HepG2 (cell line): ENCODE results near the gene LAMC1. TPM values are rescaled to one million over a fixed set of nuclear protein-coding genes. Genes with fewer than 3 reads are reported as not detected.

Source experiments
- CEBPG ChIP-seq: IDR thresholded peaks from 2 replicates; pipeline ENCODE4 v1.6.1; 2016
- EP300 ChIP-seq, 3 experiments: sonication (generic) in 1 of 3; formaldehyde crosslinking in 1 of 3; IDR thresholded peaks; 2 replicates each; pipeline versions ENCODE4 v1.5.1 to v1.6.1; 2011 to 2020; ENCODE audit warnings: low read depth in 2 of 3, low read length in 2 of 3, borderline replicate concordance in 1 of 3, improper control_type of control experiment in 1 of 3, mild to moderate bottlenecking in 1 of 3, missing genetic modification reagents in 1 of 3, moderate library complexity in 1 of 3
- FOSL2 ChIP-seq: sonication (generic); formaldehyde crosslinking; IDR thresholded peaks from 2 replicates; pipeline ENCODE4 v1.4.0; 2020; ENCODE audit warnings: missing genetic modification reagents
- GATA4 ChIP-seq: sonication (generic); IDR thresholded peaks from 2 replicates; pipeline ENCODE4 v1.6.1; 2016; ENCODE audit warnings: antibody characterized with exemption, low read depth, borderline replicate concordance
- KDM6A ChIP-seq: IDR thresholded peaks from 2 replicates; pipeline ENCODE4 v1.6.1; 2016; ENCODE audit warnings: low read depth
- LCORL ChIP-seq, 2 experiments: fragments of 450-650 bp in 1 of 2; sonication (generic) in 1 of 2; formaldehyde crosslinking in 1 of 2; IDR thresholded peaks; 2 replicates each; pipeline versions ENCODE4 v1.5.0 to v1.6.1; 2017 to 2020; ENCODE audit warnings: antibody characterized with exemption in 1 of 2, missing genetic modification reagents in 1 of 2
- MIXL1 ChIP-seq: IDR thresholded peaks from 2 replicates; pipeline ENCODE4 v1.6.1; 2016
- NCOR1 ChIP-seq: fragments of 200-600 bp; sonication (generic); IDR thresholded peaks from 2 replicates; pipeline ENCODE4 v1.7.0; 2017; ENCODE audit warnings: antibody characterized with exemption, low read length, borderline replicate concordance
- SNAPC2 ChIP-seq: sonication (generic); formaldehyde crosslinking; IDR thresholded peaks from 2 replicates; pipeline ENCODE4 v1.8.1; 2022; ENCODE audit warnings: mild to moderate bottlenecking, missing genetic modification reagents
- SOX5 ChIP-seq: IDR thresholded peaks from 2 replicates; pipeline ENCODE4 v1.6.1; 2016; ENCODE audit warnings: borderline replicate concordance
- ZNF136 ChIP-seq: sonication (generic); formaldehyde crosslinking; IDR thresholded peaks from 2 replicates; pipeline ENCODE4 v1.8.1; 2022; ENCODE audit warnings: low read depth, mild to moderate bottlenecking, moderate library complexity, missing genetic modification reagents
- ZNF510 ChIP-seq: sonication (generic); formaldehyde crosslinking; IDR thresholded peaks from 2 replicates; pipeline ENCODE4 v1.4.0; 2020; ENCODE audit warnings: low read depth, mild to moderate bottlenecking, missing genetic modification reagents
- ZNF570 ChIP-seq: sonication (generic); formaldehyde crosslinking; IDR thresholded peaks from 2 replicates; pipeline ENCODE4 v1.4.0; 2020; ENCODE audit warnings: mild to moderate bottlenecking, missing genetic modification reagents, borderline replicate concordance
- ZNF614 ChIP-seq: IDR thresholded peaks from 2 replicates; pipeline ENCODE4 v1.6.1; 2018; ENCODE audit warnings: missing biosample characterization, missing genetic modification reagents, inconsistent platforms, borderline replicate concordance
- ZSCAN5A ChIP-seq: sonication (generic); formaldehyde crosslinking; IDR thresholded peaks from 2 replicates; pipeline ENCODE4 v1.8.0; 2022; ENCODE audit warnings: mild to moderate bottlenecking, missing genetic modification reagents, borderline replicate concordance
- polyA plus RNA-seq, 8 experiments: library from polyadenylated mRNA; depleted of rRNA in 3 of 8; stranded (reverse) in 7 of 8; unstranded in 1 of 8; fragments of >200 nt; fragmentation: Illumina TruSeq in 4 of 8; extraction: Trizol in 4 of 8; gene quantifications; 2 replicates each; pipeline versions ENCODE4 v1.2.1 to v1.2.3, GENCODE V29; 2011 to 2016; ENCODE audit warnings: low read depth in 4 of 8, missing spikeins in 1 of 8, mixed read lengths in 1 of 8; ENCODE audit not compliant: insufficient read depth in 1 of 8
- total RNA-seq, 5 experiments: library from RNA; depleted of rRNA; stranded (reverse); fragments of >200 nt; fragmentation: Illumina TruSeq; extraction: Trizol; gene quantifications; 2 replicates each; pipeline ENCODE4 v1.2.3, GENCODE V29; 2016; ENCODE audit warnings: low read depth in 1 of 5
- TF ChIP-seq, protein P1 (sequence below): sonication (generic); formaldehyde crosslinking; conservative IDR thresholded peaks from 2 replicates; pipeline ENCODE4 v1.4.0; 2020; ENCODE audit warnings: mild to moderate bottlenecking, missing genetic modification reagents, moderate library complexity
- TF ChIP-seq, protein P2 (sequence below): sonication (generic); formaldehyde crosslinking; IDR thresholded peaks from 2 replicates; pipeline ENCODE4 v1.4.0; 2020; ENCODE audit warnings: missing genetic modification reagents
- TF ChIP-seq, protein P3 (sequence below): IDR thresholded peaks from 2 replicates; pipeline ENCODE4 v1.6.1; 2016; ENCODE audit warnings: mild to moderate bottlenecking
- TF ChIP-seq, protein P4 (sequence below): IDR thresholded peaks from 2 replicates; pipeline ENCODE4 v1.6.1; 2016; ENCODE audit warnings: low read depth, control low read depth

Gene LAMC1
- total and polyA plus RNA-seq, 2 of the 13 experiments (the other 11 are each of a cell fraction or from before 2014, with no cell fraction given) = 58.5 to 137 TPM

- TF ChIP-seq, protein P1, sequence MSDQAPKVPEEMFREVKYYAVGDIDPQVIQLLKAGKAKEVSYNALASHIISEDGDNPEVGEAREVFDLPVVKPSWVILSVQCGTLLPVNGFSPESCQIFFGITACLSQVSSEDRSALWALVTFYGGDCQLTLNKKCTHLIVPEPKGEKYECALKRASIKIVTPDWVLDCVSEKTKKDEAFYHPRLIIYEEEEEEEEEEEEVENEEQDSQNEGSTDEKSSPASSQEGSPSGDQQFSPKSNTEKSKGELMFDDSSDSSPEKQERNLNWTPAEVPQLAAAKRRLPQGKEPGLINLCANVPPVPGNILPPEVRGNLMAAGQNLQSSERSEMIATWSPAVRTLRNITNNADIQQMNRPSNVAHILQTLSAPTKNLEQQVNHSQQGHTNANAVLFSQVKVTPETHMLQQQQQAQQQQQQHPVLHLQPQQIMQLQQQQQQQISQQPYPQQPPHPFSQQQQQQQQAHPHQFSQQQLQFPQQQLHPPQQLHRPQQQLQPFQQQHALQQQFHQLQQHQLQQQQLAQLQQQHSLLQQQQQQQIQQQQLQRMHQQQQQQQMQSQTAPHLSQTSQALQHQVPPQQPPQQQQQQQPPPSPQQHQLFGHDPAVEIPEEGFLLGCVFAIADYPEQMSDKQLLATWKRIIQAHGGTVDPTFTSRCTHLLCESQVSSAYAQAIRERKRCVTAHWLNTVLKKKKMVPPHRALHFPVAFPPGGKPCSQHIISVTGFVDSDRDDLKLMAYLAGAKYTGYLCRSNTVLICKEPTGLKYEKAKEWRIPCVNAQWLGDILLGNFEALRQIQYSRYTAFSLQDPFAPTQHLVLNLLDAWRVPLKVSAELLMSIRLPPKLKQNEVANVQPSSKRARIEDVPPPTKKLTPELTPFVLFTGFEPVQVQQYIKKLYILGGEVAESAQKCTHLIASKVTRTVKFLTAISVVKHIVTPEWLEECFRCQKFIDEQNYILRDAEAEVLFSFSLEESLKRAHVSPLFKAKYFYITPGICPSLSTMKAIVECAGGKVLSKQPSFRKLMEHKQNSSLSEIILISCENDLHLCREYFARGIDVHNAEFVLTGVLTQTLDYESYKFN = peak; percentile 85
- TF ChIP-seq ZNF510 (CRISPR knock-in tag) (no peak), SOX5 (CRISPR knock-in tag) (peak; percentile 93), ZSCAN5A (CRISPR knock-in tag) (0 out of 2 replicates have a peak, but pooled peaks have one; percentile 51), KDM6A (CRISPR knock-in tag) (peak; percentile 40; the same call in 1 of the 2 replicates), CEBPG (CRISPR knock-in tag) (peak; percentile 36; the same call in 1 of the 2 replicates), NCOR1 (peak; percentile 85; the same call in 1 of the 2 replicates), GATA4 (peak; percentile 72), LCORL (IDR thresholded peaks at IDR 0.05) (no peak), LCORL (CRISPR knock-in tag; IDR thresholded peaks at IDR 0.05) (peak; percentile 50; the same call in 1 of the 2 replicates), ZNF614 (peak; percentile 69), EP300 (IDR thresholded peaks at IDR 0.05; ENCODE audit: low read depth in 2 of 2, low read length in 2 of 2) (peak in 1 of 2 experiments; percentile 90; a peak in 2 of 4 replicates), EP300 (CRISPR knock-in tag; IDR thresholded peaks at IDR 0.05; ENCODE audit: borderline replicate concordance) (peak; percentile 63; the same call in 1 of the 2 replicates), SNAPC2 (CRISPR knock-in tag) (0 out of 2 replicates have a peak, but pooled peaks have one; percentile 43), ZNF136 (CRISPR knock-in tag) (no peak), ZNF570 (CRISPR knock-in tag) (no peak), FOSL2 (CRISPR knock-in tag) (peak; percentile 58; the same call in 1 of the 2 replicates), MIXL1 (CRISPR knock-in tag) (0 out of 2 replicates have a peak, but pooled peaks have one; percentile 21)
- TF ChIP-seq, protein P2, sequence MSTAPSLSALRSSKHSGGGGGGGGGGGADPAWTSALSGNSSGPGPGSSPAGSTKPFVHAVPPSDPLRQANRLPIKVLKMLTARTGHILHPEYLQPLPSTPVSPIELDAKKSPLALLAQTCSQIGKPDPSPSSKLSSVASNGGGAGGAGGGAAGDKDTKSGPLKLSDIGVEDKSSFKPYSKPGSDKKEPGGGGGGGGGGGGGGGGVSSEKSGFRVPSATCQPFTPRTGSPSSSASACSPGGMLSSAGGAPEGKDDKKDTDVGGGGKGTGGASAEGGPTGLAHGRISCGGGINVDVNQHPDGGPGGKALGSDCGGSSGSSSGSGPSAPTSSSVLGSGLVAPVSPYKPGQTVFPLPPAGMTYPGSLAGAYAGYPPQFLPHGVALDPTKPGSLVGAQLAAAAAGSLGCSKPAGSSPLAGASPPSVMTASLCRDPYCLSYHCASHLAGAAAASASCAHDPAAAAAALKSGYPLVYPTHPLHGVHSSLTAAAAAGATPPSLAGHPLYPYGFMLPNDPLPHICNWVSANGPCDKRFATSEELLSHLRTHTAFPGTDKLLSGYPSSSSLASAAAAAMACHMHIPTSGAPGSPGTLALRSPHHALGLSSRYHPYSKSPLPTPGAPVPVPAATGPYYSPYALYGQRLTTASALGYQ (CRISPR knock-in tag) = peak; percentile 65; the same call in 1 of the 2 replicates
- TF ChIP-seq, protein P3, sequence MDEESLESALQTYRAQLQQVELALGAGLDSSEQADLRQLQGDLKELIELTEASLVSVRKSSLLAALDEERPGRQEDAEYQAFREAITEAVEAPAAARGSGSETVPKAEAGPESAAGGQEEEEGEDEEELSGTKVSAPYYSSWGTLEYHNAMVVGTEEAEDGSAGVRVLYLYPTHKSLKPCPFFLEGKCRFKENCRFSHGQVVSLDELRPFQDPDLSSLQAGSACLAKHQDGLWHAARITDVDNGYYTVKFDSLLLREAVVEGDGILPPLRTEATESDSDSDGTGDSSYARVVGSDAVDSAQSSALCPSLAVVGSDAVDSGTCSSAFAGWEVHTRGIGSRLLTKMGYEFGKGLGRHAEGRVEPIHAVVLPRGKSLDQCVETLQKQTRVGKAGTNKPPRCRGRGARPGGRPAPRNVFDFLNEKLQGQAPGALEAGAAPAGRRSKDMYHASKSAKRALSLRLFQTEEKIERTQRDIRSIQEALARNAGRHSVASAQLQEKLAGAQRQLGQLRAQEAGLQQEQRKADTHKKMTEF (CRISPR knock-in tag) = peak; percentile 79
- TF ChIP-seq, protein P4, sequence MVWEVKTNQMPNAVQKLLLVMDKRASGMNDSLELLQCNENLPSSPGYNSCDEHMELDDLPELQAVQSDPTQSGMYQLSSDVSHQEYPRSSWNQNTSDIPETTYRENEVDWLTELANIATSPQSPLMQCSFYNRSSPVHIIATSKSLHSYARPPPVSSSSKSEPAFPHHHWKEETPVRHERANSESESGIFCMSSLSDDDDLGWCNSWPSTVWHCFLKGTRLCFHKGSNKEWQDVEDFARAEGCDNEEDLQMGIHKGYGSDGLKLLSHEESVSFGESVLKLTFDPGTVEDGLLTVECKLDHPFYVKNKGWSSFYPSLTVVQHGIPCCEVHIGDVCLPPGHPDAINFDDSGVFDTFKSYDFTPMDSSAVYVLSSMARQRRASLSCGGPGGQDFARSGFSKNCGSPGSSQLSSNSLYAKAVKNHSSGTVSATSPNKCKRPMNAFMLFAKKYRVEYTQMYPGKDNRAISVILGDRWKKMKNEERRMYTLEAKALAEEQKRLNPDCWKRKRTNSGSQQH (CRISPR knock-in tag) = no peak
Measured at GRCh38 chr1:183089025-183089639, 65.9 kb downstream of the LAMC1 start (continued).
